Chondrocyte (in vitro differentiated cells): ENCODE measurements around the gene KIF26B. TPM values are rescaled to one million over a fixed set of nuclear protein-coding genes. Genes with fewer than 3 reads are reported as not detected.
"Not testable (repeated sequence)": the region's sequence is repeated elsewhere in the genome, so short reads cannot be mapped to it uniquely, and the experiment has no call there.

Source experiments
- DNase-seq: peaks from one replicate; pipeline ENCODE4 v3.0.0; 2021; ENCODE audit warnings: mixed read lengths, low spot score
- H3K27ac Mint-ChIP-seq: one replicate; pipeline ENCODE4 v1.8.0; 2021; ENCODE audit warnings: mild to moderate bottlenecking, moderate library complexity, mixed read lengths; ENCODE audit not compliant: unreplicated experiment
- H3K27me3 Mint-ChIP-seq: 2 replicates; pipeline ENCODE4 v1.8.0; 2021; ENCODE audit warnings: low read depth, mixed read lengths
- H3K36me3 Mint-ChIP-seq: 2 replicates; pipeline ENCODE4 v1.8.0; 2021; ENCODE audit warnings: low read depth, mixed read lengths
- H3K4me1 Mint-ChIP-seq: 2 replicates; pipeline ENCODE4 v1.8.0; 2021; ENCODE audit warnings: low read depth, mild to moderate bottlenecking, mixed read lengths
- H3K4me3 Mint-ChIP-seq: one replicate; pipeline ENCODE4 v1.8.0; 2021; ENCODE audit warnings: mild to moderate bottlenecking, moderate library complexity, mixed read lengths; ENCODE audit not compliant: unreplicated experiment
- H3K9me3 Mint-ChIP-seq: 2 replicates; pipeline ENCODE4 v1.8.0; 2021; ENCODE audit warnings: low read depth, mixed read lengths
- CTCF ChIP-seq: fragments of 200-600 bp; sonication (generic); IDR thresholded peaks from 2 replicates; pipeline ENCODE4 v1.5.0; 2021; ENCODE audit warnings: antibody characterized with exemption, mild to moderate bottlenecking, moderate library complexity
- total RNA-seq: library from RNA; stranded (reverse); gene quantifications from 3 replicates; pipeline ENCODE4 v1.2.1, GENCODE V29; 2021

The KIF26B gene
- total RNA-seq, 1 donor from 2014 or later: 47.0 TPM

GRCh38 chr1:245663841-245664240 lies 509.1 kb downstream of the KIF26B start:
- DNase-seq: no peak
- H3K36me3 Mint-ChIP-seq: peaks cover 4% of the 10 kb centered on the region
- no peaks in the 10 kb centered on the region for H3K27me3 Mint-ChIP-seq
- no peak for TF ChIP-seq CTCF
- no peaks in the 10 kb centered on the region for H3K9me3 Mint-ChIP-seq
- H3K4me3 Mint-ChIP-seq: no peak overlapping the region
- no peak overlapping the region for H3K27ac Mint-ChIP-seq
- no peaks in the 10 kb centered on the region for H3K4me1 Mint-ChIP-seq

- TF ChIP-seq CTCF: no peak
- Mint-ChIP-seq H3K4me3 (no peak overlapping the region), H3K9me3 (peaks cover 3% of the 10 kb centered on the region), H3K4me1 (no peaks in the 10 kb centered on the region), H3K27ac (no peak overlapping the region), H3K36me3 (peaks cover 6% of the 10 kb centered on the region), H3K27me3 (no peaks in the 10 kb centered on the region)
- no peak for DNase-seq
Observed at GRCh38 chr1:245666412-245666811, 511.6 kb downstream of the KIF26B start.

GRCh38 chr1:245671349-245671748 lies 516.6 kb downstream of the KIF26B start:
- no peak for DNase-seq
- no peak for TF ChIP-seq CTCF
- peaks cover 6% of the 10 kb centered on the region for H3K36me3 Mint-ChIP-seq
- no peak overlapping the region for H3K27ac Mint-ChIP-seq
- no peaks in the 10 kb centered on the region for H3K27me3 Mint-ChIP-seq
- peaks cover 3% of the 10 kb centered on the region for H3K9me3 Mint-ChIP-seq
- no peak overlapping the region for H3K4me3 Mint-ChIP-seq
- H3K4me1 Mint-ChIP-seq: peaks cover 9% of the 10 kb centered on the region

GRCh38 chr1:245671966-245672767 lies 517.4 kb downstream of the KIF26B start:
- peak overlapping the region; percentile 68 for H3K27ac Mint-ChIP-seq
- TF ChIP-seq CTCF: no peak
- H3K36me3 Mint-ChIP-seq: peaks cover 10% of the 10 kb centered on the region
- no peak overlapping the region for H3K4me3 Mint-ChIP-seq
- no peaks in the 10 kb centered on the region for H3K27me3 Mint-ChIP-seq
- peaks cover 11% of the 10 kb centered on the region for H3K4me1 Mint-ChIP-seq
- DNase-seq: no peak
- H3K9me3 Mint-ChIP-seq: peaks cover 3% of the 10 kb centered on the region

- not testable (repeated sequence) for H3K9me3 Mint-ChIP-seq, H3K27me3 Mint-ChIP-seq, H3K4me3 Mint-ChIP-seq, DNase-seq, H3K27ac Mint-ChIP-seq
- Mint-ChIP-seq H3K4me1 (peaks cover 20% of the 10 kb centered on the region), H3K36me3 (peaks cover 10% of the 10 kb centered on the region)
Observed at GRCh38 chr1:245672836-245673656, 518.3 kb downstream of the KIF26B start.
